Osteoblast (primary cell): ENCODE measurements around the gene FBXO24. TPM values are rescaled to one million over a fixed set of nuclear protein-coding genes. Genes with fewer than 3 reads are reported as not detected.

Experiments
- DNase-seq: peaks from one replicate; pipeline ENCODE4 v3.0.0; 2011; ENCODE audit warnings: low spot score, mixed read lengths; ENCODE audit not compliant: insufficient read length; ENCODE audit errors: missing footprints
- H2AFZ ChIP-seq: 2 replicates; pipeline ENCODE4 v1.6.0; 2011; ENCODE audit warnings: mild to moderate bottlenecking, low read length
- H3K27ac ChIP-seq: 2 replicates; pipeline ENCODE4 v1.5.1; 2011; ENCODE audit warnings: mild to moderate bottlenecking, low read depth, low read length, moderate library complexity
- H3K27me3 ChIP-seq: 2 replicates; pipeline ENCODE4 v1.6.0; 2012; ENCODE audit warnings: mild to moderate bottlenecking, control low read depth, inconsistent platforms, low read length, moderate library complexity; ENCODE audit not compliant: insufficient read depth
- H3K36me3 ChIP-seq: 2 replicates; pipeline ENCODE4 v1.5.1; 2011; ENCODE audit warnings: mild to moderate bottlenecking, low read length, control low read depth, moderate library complexity; ENCODE audit not compliant: insufficient read depth
- H3K4me1 ChIP-seq: 2 replicates; pipeline ENCODE4 v1.5.1; 2011; ENCODE audit warnings: mild to moderate bottlenecking, low read length, control low read depth, moderate library complexity; ENCODE audit not compliant: insufficient read depth
- H3K4me2 ChIP-seq: 2 replicates; pipeline ENCODE4 v1.6.0; 2011; ENCODE audit warnings: mild to moderate bottlenecking, low read length; ENCODE audit not compliant: insufficient read depth
- H3K4me3 ChIP-seq: fragments of 200-600 bp; sonication (generic); 3 replicates; pipeline ENCODE4 v1.5.1; 2012; ENCODE audit warnings: mild to moderate bottlenecking, low read length, inconsistent platforms; ENCODE audit not compliant: insufficient read depth
- H3K79me2 ChIP-seq: 2 replicates; pipeline ENCODE4 v1.6.0; 2012; ENCODE audit warnings: mild to moderate bottlenecking, low read length, control low read depth, inconsistent platforms; ENCODE audit not compliant: insufficient read depth
- H3K9me3 ChIP-seq: 2 replicates; pipeline ENCODE4 v1.5.1; 2011; ENCODE audit warnings: low read depth, low read length, control low read depth
- H4K20me1 ChIP-seq: 2 replicates; pipeline ENCODE4 v1.6.0; 2012; ENCODE audit warnings: mild to moderate bottlenecking, low read length, control low read depth; ENCODE audit not compliant: insufficient read depth
- CTCF ChIP-seq: IDR thresholded peaks from 2 replicates; pipeline ENCODE4 v1.5.1; 2011; ENCODE audit warnings: mild to moderate bottlenecking, low read depth, low read length, moderate library complexity; ENCODE audit errors: extremely low read depth
- total RNA-seq: library from RNA; depleted of rRNA; stranded (reverse); fragments of >200 nt; gene quantifications from 2 replicates; pipeline ENCODE4 v1.2.3, GENCODE V29; 2012

FBXO24 gene
- total RNA-seq, 1 donor: 0.36 TPM

DNA sequence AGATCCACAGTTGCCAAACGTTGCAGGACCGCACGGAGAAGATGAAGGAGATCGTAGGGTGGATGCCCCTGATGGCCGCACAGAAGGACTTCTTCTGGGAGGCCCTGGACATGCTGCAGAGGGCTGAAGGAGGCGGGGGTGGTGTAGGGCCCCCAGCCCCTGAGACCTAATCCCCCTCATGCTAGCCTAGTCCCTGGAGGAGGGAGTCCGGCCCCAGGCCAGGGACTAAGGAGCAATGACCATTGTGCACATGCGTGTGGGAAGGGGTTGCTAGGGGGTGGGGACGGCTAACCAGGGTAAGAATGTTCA, 14.6 kb downstream of the FBXO24 start:
- peaks cover 11% of the 10 kb centered on the region for H3K79me2 ChIP-seq
- no peak overlapping the region for H3K27ac ChIP-seq
- H3K4me2 ChIP-seq: no peak overlapping the region
- no peak overlapping the region for H2AFZ ChIP-seq
- no peak for TF ChIP-seq CTCF
- no peaks in the 10 kb centered on the region for H4K20me1 ChIP-seq
- peaks cover 32% of the 10 kb centered on the region for H3K4me1 ChIP-seq
- no peaks in the 10 kb centered on the region for H3K27me3 ChIP-seq
- DNase-seq: peak; percentile 34
- peaks cover 6% of the 10 kb centered on the region for H3K36me3 ChIP-seq
- no peaks in the 10 kb centered on the region for H3K9me3 ChIP-seq
- H3K4me3 ChIP-seq: no peak overlapping the region

DNA sequence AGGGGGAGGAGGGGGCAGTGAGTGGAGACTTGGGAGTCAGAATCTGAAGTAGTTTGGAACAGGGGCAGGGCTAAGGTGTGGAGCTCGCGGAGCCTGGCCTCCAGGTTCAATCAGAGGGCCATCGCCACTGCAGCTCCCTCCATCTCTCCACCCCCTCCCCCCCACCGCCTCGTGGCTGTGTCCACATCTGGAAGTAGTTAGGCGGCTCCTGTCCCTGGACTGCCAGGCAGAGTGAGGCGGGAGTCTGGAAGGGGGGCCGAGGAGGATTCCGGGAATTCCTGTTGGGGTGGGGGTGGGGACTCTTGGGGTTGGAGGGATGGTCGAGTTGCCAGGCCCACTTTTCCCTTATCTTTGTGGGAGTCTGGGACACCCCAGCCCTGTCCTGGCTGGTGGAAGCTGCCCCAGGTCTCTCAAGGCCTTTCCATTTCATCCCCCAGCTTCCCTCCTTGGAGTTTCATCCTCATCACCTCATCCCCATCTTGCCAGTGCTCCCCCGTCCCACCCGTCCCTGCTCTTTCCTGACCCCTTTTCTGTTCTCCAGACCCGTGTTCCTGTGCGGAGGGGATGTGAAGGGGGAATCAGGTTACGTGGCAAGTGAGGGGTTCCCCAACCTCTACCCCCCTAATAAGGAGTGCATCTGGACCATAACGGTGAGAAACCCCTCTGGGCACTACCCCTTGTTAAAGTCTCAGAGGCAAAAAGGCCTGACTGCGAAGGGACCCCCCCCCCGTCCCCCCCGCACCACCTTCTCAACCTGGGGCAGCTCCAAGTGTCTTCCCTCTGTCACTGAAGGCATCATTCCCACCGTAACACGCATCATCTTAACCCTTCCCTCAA, 17.0 kb downstream of the FBXO24 start:
- H3K36me3 ChIP-seq: peaks cover 25% of the 10 kb centered on the region
- H3K4me3 ChIP-seq: peak overlapping the region; percentile 86
- H3K27me3 ChIP-seq: no peaks in the 10 kb centered on the region
- no peak for TF ChIP-seq CTCF
- DNase-seq: peak; percentile 98
- peaks cover 11% of the 10 kb centered on the region for H3K79me2 ChIP-seq
- H2AFZ ChIP-seq: peak overlapping the region; percentile 74
- peaks cover 32% of the 10 kb centered on the region for H3K4me1 ChIP-seq
- peaks cover 5% of the 10 kb centered on the region for H4K20me1 ChIP-seq
- peak overlapping the region; percentile 96 for H3K4me2 ChIP-seq
- no peaks in the 10 kb centered on the region for H3K9me3 ChIP-seq
- H3K27ac ChIP-seq: peak overlapping the region; percentile 73

DNA sequence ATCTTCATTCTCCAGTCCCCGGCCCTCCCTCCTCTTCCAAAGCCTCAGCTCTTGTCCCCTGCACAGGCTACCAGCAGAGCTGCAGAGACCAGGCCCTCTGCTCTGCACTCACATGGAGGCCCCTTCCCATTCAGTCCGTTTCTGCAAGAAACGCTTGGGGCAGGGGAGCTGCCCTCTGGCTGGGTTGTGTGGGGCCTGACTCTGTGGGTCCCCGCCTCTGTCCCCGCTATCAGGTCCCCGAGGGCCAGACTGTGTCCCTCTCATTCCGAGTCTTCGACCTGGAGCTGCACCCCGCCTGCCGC, 17.5 kb downstream of the FBXO24 start:
- peak overlapping the region; percentile 74 for H2AFZ ChIP-seq
- H3K4me2 ChIP-seq: peak overlapping the region; percentile 96
- peak overlapping the region; percentile 86 for H3K4me3 ChIP-seq
- no peaks in the 10 kb centered on the region for H3K9me3 ChIP-seq
- no peak for TF ChIP-seq CTCF
- H3K4me1 ChIP-seq: peaks cover 30% of the 10 kb centered on the region
- no peaks in the 10 kb centered on the region for H3K27me3 ChIP-seq
- H4K20me1 ChIP-seq: peaks cover 5% of the 10 kb centered on the region
- peaks cover 11% of the 10 kb centered on the region for H3K79me2 ChIP-seq
- peaks cover 27% of the 10 kb centered on the region for H3K36me3 ChIP-seq
- H3K27ac ChIP-seq: peak overlapping the region; percentile 73
- peak; percentile 85 for DNase-seq

GRCh38 chr7:100604028-100604975, 18.2 kb downstream of the FBXO24 start:
- peak overlapping the region; percentile 96 for H3K4me2 ChIP-seq
- peak; percentile 97 for DNase-seq
- H3K79me2 ChIP-seq: peaks cover 11% of the 10 kb centered on the region
- H4K20me1 ChIP-seq: peaks cover 5% of the 10 kb centered on the region
- H3K9me3 ChIP-seq: no peaks in the 10 kb centered on the region
- H3K27ac ChIP-seq: peak overlapping the region; percentile 73
- peaks cover 30% of the 10 kb centered on the region for H3K4me1 ChIP-seq
- H3K27me3 ChIP-seq: no peaks in the 10 kb centered on the region
- peak overlapping the region; percentile 74 for H2AFZ ChIP-seq
- H3K36me3 ChIP-seq: peaks cover 27% of the 10 kb centered on the region
- peak overlapping the region; percentile 86 for H3K4me3 ChIP-seq
- TF ChIP-seq CTCF: peak; percentile 32
